ENCODE measurements around the gene GSTA5.

DNA sequence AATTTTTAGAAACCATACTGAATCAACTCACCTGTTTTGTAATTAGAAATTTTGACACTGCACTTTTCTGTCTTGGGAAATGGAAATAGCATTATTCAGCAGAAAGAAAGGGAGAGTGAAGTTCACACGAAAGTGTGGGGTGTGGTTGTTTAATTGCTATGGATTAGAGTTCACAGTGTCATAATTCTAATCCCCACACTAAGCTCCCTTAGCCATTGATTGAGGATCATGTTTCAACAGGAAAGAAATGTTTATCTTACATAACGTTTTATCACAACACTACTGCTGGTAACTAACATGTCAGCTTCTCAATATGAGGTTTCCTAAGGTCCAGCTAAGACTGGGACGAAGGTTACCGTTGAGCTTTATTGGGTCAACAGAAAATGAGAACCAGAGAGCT, 31.4 kb upstream of the GSTA5 start:
- TF ChIP-seq CTCF (conservative IDR thresholded peaks at IDR 0.05; ENCODE audit: low read depth, low read length) (no peak), EZH2 (IDR thresholded peaks at IDR 0.05; ENCODE audit: borderline replicate concordance, low read depth, low read length, poor library complexity, severe bottlenecking) (no peak)

Data from A673 (cell line).